Dermis blood vessel endothelial cell (primary cell): ENCODE results near the gene CALML6. TPM values are rescaled to one million over a fixed set of nuclear protein-coding genes. Genes with fewer than 3 reads are reported as not detected.

Source experiments
- DNase-seq: peaks from one replicate; pipeline ENCODE4 v3.0.0; 2010
- total RNA-seq: library from RNA; depleted of rRNA; stranded (reverse); fragments of >200 nt; gene quantifications from 2 replicates; pipeline ENCODE4 v1.2.3, GENCODE V29; 2014

The CALML6 gene
- total RNA-seq, 1 donor from 2014 or later, result 0.34 TPM

- no peak for DNase-seq
These were observed 22.8 kb upstream of the CALML6 start for GRCh38 chr1:1892079-1892762.

DNA sequence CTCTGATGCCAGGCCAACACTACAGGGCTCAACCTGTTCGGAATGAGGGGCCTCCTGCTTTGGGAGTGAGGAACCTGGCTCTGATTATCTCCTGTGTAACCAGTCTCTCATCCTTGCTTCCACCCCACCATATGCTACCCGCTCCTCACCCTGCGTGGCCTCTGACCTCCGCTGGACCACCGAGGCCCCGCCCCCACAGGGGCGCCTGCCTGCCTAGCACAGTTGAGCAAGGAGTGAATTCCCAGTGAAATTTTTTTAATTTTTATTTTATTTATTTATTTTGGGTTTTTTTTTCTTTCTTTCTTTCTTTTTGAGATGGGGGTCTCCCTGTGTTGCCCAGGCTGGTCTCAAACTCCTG lies 22.3 kb upstream of the CALML6 start:
- DNase-seq, result no peak

GRCh38 chr1:1893291-1893985 lies 21.6 kb upstream of the CALML6 start:
- DNase-seq, result no peak

DNA sequence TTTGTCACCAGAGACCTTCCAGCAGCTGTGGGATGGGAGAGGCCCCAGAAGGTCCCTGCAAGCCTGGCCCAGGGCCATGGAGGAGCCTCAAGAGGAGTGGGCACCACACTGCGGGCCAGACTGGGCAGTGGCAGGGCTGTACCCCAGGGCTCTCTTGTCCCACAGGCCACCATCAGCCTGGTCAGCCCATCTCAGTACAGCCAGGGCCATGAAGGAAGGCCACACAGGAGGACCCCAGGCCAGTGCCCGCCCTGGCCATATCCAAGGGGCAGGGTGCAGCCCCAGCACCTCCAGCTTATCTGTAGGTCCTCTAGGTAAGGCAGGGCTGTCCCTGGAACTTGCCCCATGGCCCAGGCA lies 21.1 kb upstream of the CALML6 start:
- no peak for DNase-seq

- no peak for DNase-seq
These were observed 20.6 kb upstream of the CALML6 start for GRCh38 chr1:1894354-1895059.

DNA sequence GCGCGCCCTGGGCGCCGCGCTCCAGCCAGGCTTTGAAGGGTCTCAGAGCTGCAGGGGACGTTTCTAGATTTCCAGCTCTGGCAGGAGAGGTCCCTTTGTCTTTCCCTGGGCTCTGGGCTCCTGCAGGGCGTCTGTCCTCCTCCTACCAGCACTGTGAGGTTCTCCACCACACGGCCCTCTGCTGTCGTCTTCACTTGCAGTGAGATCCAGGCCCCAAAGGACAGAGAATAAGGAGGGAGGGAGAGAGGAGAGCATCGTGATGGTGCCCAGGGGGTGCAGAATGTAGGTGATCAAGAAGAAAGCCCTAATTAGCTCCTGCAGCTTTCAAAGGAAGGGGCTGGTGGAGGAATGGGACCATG lies 20.0 kb upstream of the CALML6 start:
- DNase-seq, result no peak

GRCh38 chr1:1895456-1896336 lies 19.4 kb upstream of the CALML6 start:
- no peak for DNase-seq

- no peak for DNase-seq
These were observed 16.7 kb upstream of the CALML6 start for GRCh38 chr1:1898246-1898933.

GRCh38 chr1:1899266-1899966 lies 15.6 kb upstream of the CALML6 start:
- no peak for DNase-seq

DNA sequence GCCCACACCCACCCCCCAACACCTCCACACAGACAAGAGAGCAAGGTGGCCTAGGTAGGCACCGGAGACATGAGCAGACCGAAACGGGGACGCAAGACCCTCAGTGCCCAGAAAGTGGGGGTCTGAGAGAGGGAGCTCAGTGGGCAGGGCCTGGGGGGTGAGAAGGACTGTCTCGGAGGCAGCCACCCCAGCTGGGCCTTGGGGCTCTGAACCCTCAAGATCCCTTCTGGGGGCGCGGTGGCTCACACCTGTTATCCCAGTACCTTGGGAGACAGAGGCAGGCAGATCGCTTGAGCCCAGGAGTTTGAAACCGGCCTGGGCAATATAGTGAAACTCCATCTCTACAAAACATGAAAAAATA lies 15.1 kb upstream of the CALML6 start:
- no peak for DNase-seq

- no peak for DNase-seq
These were observed 14.0 kb upstream of the CALML6 start for GRCh38 chr1:1900883-1901640.

DNA sequence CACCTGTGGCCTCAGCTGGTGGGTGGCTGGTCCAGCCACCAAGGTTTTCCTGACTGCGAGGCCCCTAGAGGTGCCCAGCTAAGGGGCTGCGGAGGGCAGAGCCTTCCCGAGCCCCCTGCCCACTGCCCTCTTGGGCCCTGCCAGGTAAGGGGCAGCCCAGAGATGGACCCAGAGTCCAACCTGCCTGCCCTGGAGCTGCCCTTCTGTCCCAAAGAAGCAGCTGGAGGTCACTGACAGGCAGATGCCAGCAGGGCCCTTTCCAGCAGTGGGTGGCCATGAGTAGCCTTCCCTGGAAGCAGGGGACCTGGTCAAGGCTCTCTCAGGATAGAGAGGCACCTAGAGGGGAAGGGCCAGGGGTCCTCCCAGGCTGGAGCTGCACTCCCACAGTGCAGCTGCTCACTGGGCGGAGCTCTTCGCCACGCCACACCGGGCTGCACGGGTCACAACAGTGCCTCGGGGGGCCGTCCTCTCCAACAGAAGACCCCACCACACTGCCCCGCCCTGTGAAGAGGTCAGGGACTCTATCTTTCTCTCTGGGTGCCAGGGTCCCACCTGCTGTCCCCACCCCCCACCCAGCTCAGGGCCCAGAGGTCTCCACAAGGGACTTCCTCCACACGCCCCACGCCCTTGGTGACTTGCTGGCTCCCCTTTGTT lies 13.3 kb upstream of the CALML6 start:
- DNase-seq, result no peak

DNA sequence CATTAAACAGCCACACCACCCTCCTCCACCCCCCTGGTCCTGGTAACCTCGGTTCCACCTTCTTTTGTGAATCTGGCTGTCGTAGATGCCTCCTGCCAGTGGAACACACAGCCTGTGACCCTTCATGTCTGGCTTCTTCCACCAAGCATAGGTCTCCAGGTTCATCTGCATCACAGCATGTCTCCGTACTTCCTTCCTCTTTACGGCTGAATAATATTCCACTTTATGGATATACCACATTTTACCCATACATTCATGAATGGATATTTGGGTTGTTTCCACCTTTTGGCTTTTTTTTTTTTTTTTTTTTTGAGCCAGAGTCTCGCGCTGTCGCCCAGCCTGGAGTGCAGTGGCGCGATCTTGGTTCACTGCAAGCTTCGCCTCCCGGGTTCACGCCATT lies 11.8 kb upstream of the CALML6 start:
- DNase-seq, result no peak

GRCh38 chr1:1906185-1907097 lies 8.6 kb upstream of the CALML6 start:
- peak; percentile 92 for DNase-seq

- DNase-seq, result no peak
These were observed 7.8 kb upstream of the CALML6 start for GRCh38 chr1:1907098-1907736.

DNA sequence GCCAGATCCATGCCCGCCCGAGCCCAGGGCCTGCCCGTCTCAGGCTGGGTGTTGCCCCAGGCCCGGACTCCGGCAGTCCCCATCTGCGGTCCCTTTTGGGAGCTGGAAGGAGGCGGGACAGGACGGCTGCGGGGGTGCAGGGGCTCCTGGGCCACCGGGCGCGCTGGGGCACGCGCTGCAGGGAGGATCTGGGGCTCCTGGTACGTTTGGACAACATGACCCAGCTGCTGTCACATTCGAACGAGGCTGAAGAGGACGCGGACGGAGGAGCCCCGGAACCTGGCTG lies 6.6 kb upstream of the CALML6 start:
- DNase-seq, result no peak

GRCh38 chr1:1910033-1910465 lies 5.0 kb upstream of the CALML6 start:
- no peak for DNase-seq

- no peak for DNase-seq
These were observed 4.3 kb upstream of the CALML6 start for GRCh38 chr1:1910651-1911331.
